Measurements from ENCODE around the gene GGCX. TPM values are rescaled to one million over a fixed set of nuclear protein-coding genes. Genes with fewer than 3 reads are reported as not detected.

The GGCX gene
- total and polyA plus RNA-seq, 9 of the 15 experiments (the other 6 are each of a cell fraction or from before 2014, with no cell fraction given) = 14.4 to 47.1 (median 28.1) TPM

- peak; percentile 85 for TF ChIP-seq ZFX (CRISPR knock-in tag; IDR thresholded peaks at IDR 0.05)
- TF ChIP-seq NELFE (IDR thresholded peaks at IDR 0.05; ENCODE audit: insufficient read depth, insufficient read length) = no peak
- TF ChIP-seq ZNF41 (CRISPR knock-in tag; conservative IDR thresholded peaks at IDR 0.05) = no peak
- TF ChIP-seq ESRRA (IDR thresholded peaks at IDR 0.05; ENCODE audit: borderline replicate concordance, low read depth) = peak; percentile 37; the same call in 1 of the 2 replicates
- TF ChIP-seq ZBTB1 (CRISPR knock-in tag; IDR thresholded peaks at IDR 0.05; ENCODE audit: borderline replicate concordance, low read depth) = no peak
- no peak for TF ChIP-seq PREB (CRISPR knock-in tag; IDR thresholded peaks at IDR 0.05)
- TF ChIP-seq CREB5 (CRISPR knock-in tag; IDR thresholded peaks at IDR 0.05) = no peak
- no peak for TF ChIP-seq POLR2AphosphoS5 (IDR thresholded peaks at IDR 0.05; ENCODE audit: control insufficient read depth, insufficient read depth, low read depth, low read length)
- TF ChIP-seq, protein P1, sequence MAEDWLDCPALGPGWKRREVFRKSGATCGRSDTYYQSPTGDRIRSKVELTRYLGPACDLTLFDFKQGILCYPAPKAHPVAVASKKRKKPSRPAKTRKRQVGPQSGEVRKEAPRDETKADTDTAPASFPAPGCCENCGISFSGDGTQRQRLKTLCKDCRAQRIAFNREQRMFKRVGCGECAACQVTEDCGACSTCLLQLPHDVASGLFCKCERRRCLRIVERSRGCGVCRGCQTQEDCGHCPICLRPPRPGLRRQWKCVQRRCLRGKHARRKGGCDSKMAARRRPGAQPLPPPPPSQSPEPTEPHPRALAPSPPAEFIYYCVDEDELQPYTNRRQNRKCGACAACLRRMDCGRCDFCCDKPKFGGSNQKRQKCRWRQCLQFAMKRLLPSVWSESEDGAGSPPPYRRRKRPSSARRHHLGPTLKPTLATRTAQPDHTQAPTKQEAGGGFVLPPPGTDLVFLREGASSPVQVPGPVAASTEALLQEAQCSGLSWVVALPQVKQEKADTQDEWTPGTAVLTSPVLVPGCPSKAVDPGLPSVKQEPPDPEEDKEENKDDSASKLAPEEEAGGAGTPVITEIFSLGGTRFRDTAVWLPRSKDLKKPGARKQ (CRISPR knock-in tag; IDR thresholded peaks at IDR 0.05) = no peak
- TF ChIP-seq ETV1 (tag; conservative IDR thresholded peaks at IDR 0.05; ENCODE audit: low read depth) = no peak
- TF ChIP-seq U2AF2 (optimal IDR thresholded peaks at IDR 0.05; ENCODE audit: low read depth, low read length) = no peak
- TF ChIP-seq, protein P2, sequence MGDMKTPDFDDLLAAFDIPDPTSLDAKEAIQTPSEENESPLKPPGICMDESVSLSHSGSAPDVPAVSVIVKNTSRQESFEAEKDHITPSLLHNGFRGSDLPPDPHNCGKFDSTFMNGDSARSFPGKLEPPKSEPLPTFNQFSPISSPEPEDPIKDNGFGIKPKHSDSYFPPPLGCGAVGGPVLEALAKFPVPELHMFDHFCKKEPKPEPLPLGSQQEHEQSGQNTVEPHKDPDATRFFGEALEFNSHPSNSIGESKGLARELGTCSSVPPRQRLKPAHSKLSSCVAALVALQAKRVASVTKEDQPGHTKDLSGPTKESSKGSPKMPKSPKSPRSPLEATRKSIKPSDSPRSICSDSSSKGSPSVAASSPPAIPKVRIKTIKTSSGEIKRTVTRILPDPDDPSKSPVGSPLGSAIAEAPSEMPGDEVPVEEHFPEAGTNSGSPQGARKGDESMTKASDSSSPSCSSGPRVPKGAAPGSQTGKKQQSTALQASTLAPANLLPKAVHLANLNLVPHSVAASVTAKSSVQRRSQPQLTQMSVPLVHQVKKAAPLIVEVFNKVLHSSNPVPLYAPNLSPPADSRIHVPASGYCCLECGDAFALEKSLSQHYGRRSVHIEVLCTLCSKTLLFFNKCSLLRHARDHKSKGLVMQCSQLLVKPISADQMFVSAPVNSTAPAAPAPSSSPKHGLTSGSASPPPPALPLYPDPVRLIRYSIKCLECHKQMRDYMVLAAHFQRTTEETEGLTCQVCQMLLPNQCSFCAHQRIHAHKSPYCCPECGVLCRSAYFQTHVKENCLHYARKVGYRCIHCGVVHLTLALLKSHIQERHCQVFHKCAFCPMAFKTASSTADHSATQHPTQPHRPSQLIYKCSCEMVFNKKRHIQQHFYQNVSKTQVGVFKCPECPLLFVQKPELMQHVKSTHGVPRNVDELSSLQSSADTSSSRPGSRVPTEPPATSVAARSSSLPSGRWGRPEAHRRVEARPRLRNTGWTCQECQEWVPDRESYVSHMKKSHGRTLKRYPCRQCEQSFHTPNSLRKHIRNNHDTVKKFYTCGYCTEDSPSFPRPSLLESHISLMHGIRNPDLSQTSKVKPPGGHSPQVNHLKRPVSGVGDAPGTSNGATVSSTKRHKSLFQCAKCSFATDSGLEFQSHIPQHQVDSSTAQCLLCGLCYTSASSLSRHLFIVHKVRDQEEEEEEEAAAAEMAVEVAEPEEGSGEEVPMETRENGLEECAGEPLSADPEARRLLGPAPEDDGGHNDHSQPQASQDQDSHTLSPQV (IDR thresholded peaks at IDR 0.05) = peak; percentile 72
- TF ChIP-seq, protein P3, sequence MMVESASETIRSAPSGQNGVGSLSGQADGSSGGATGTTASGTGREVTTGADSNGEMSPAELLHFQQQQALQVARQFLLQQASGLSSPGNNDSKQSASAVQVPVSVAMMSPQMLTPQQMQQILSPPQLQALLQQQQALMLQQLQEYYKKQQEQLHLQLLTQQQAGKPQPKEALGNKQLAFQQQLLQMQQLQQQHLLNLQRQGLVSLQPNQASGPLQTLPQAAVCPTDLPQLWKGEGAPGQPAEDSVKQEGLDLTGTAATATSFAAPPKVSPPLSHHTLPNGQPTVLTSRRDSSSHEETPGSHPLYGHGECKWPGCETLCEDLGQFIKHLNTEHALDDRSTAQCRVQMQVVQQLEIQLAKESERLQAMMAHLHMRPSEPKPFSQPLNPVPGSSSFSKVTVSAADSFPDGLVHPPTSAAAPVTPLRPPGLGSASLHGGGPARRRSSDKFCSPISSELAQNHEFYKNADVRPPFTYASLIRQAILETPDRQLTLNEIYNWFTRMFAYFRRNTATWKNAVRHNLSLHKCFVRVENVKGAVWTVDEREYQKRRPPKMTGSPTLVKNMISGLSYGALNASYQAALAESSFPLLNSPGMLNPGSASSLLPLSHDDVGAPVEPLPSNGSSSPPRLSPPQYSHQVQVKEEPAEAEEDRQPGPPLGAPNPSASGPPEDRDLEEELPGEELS (CRISPR knock-in tag; IDR thresholded peaks at IDR 0.05; ENCODE audit: borderline replicate concordance) = no peak
- no peak for TF ChIP-seq NR4A1 (CRISPR knock-in tag; IDR thresholded peaks at IDR 0.05)
- peak; percentile 40; the same call in 1 of the 2 replicates for TF ChIP-seq NR4A1 (tag; IDR thresholded peaks at IDR 0.05)
- TF ChIP-seq FOXP1 (CRISPR knock-in tag; IDR thresholded peaks at IDR 0.05) = no peak
- no peak for TF ChIP-seq ZNF347 (CRISPR knock-in tag; IDR thresholded peaks at IDR 0.05; ENCODE audit: low read depth)
- no peak for TF ChIP-seq TAL1 (IDR thresholded peaks at IDR 0.05)
These were observed 36.9 kb downstream of the GGCX start (continued) for GRCh38 chr2:85524336-85524908.

All from K562 (cell line).